Keratinocyte (primary cell): ENCODE measurements around the gene RNF207. TPM values are rescaled to one million over a fixed set of nuclear protein-coding genes. Genes with fewer than 3 reads are reported as not detected.
A peak's percentile ranks its signal among the peaks of the same experiment; 100 is the strongest.

Source experiments
- DNase-seq: peaks from one replicate; pipeline ENCODE4 v3.0.0-alpha.2; 2011; ENCODE audit warnings: low read depth, missing footprints, low spot score
- FAIRE-seq: peaks from 2 replicates; lab custom pipeline; 2011; peaks lifted over from hg19 to GRCh38; lab: Jason Lieb, UNC
- H2AFZ ChIP-seq: 2 replicates; pipeline ENCODE4 v1.6.0; 2012; ENCODE audit warnings: low read length, control low read depth, inconsistent platforms; ENCODE audit not compliant: control insufficient read depth
- H3K27ac ChIP-seq: 2 replicates; pipeline ENCODE4 v1.5.1; 2011; ENCODE audit warnings: low read length; ENCODE audit not compliant: control insufficient read depth, insufficient read depth
- H3K27me3 ChIP-seq: 3 replicates; pipeline ENCODE4 v1.6.0; 2011; ENCODE audit warnings: low read length; ENCODE audit not compliant: control insufficient read depth, insufficient read depth; ENCODE audit errors: extremely low read depth
- H3K36me3 ChIP-seq, 2 experiments: 2 replicates in 1 of 2; 3 replicates in 1 of 2; pipeline ENCODE4 v1.5.1; 2011; ENCODE audit warnings: low read length in 2 of 2, mild to moderate bottlenecking in 1 of 2; ENCODE audit not compliant: control insufficient read depth in 2 of 2, insufficient read depth in 2 of 2; ENCODE audit errors: extremely low read depth in 1 of 2
- H3K4me1 ChIP-seq: 3 replicates; pipeline ENCODE4 v1.5.1; 2011; ENCODE audit warnings: low read length; ENCODE audit not compliant: control insufficient read depth, insufficient read depth; ENCODE audit errors: extremely low read depth
- H3K4me2 ChIP-seq: 3 replicates; pipeline ENCODE4 v1.6.0; 2011; ENCODE audit warnings: low read depth, low read length; ENCODE audit not compliant: control insufficient read depth, insufficient read depth; ENCODE audit errors: extremely low read depth
- H3K4me3 ChIP-seq, 3 experiments: fragments of 200-600 bp in 1 of 3; sonication (generic) in 1 of 3; 2 replicates in 2 of 3; 3 replicates in 1 of 3; pipeline ENCODE4 v1.5.1; 2011 to 2016; ENCODE audit warnings: low read length in 3 of 3, mild to moderate bottlenecking in 3 of 3, control low read depth in 2 of 3, inconsistent platforms in 1 of 3, low read depth in 1 of 3, mixed read lengths in 1 of 3, mixed run types in 1 of 3, moderate library complexity in 1 of 3; ENCODE audit not compliant: control insufficient read depth in 2 of 3, insufficient read depth in 2 of 3; ENCODE audit errors: extremely low read depth in 1 of 3
- H3K79me2 ChIP-seq: 2 replicates; pipeline ENCODE4 v1.6.0; 2012; ENCODE audit warnings: low read length; ENCODE audit not compliant: control insufficient read depth, insufficient read depth
- H3K9ac ChIP-seq: 3 replicates; pipeline ENCODE4 v1.6.0; 2011; ENCODE audit warnings: low read length; ENCODE audit not compliant: control insufficient read depth, insufficient read depth; ENCODE audit errors: extremely low read depth
- H3K9me1 ChIP-seq: 3 replicates; pipeline ENCODE4 v1.6.0; 2011; ENCODE audit warnings: low read length; ENCODE audit not compliant: control insufficient read depth, insufficient read depth; ENCODE audit errors: extremely low read depth
- H3K9me3 ChIP-seq: 2 replicates; pipeline ENCODE4 v1.5.1; 2012; ENCODE audit warnings: low read depth, low read length; ENCODE audit not compliant: control insufficient read depth
- H4K20me1 ChIP-seq: 3 replicates; pipeline ENCODE4 v1.6.0; 2011; ENCODE audit warnings: low read length; ENCODE audit not compliant: control insufficient read depth, insufficient read depth; ENCODE audit errors: extremely low read depth
- EZH2 ChIP-seq: IDR thresholded peaks from one replicate; pipeline ENCODE4 v1.6.1; 2012; ENCODE audit warnings: inconsistent platforms, mild to moderate bottlenecking, low read length, moderate library complexity
- dilution Hi-C: fragments of 300-500 bp; cut with MboI; formaldehyde crosslinking; loops from one replicate; pipeline ENCODE4 v1.7.0; 2020; ENCODE audit warnings: low sequenced_read_pairs; ENCODE audit not compliant: extremely low pct_ligation_motif_present
- polyA plus RNA-seq, 5 experiments: library from polyadenylated mRNA; depleted of rRNA in 3 of 5; stranded (reverse) in 3 of 5; stranded (forward) in 1 of 5; unstranded in 1 of 5; fragments of >200 nt; gene quantifications; 1 replicate in 1 of 5; 2 replicates in 3 of 5; 3 replicates in 1 of 5; pipeline versions ENCODE4 v1.2.1 to v1.2.3, GENCODE V29; 2011 to 2012; ENCODE audit warnings: missing spikeins in 2 of 5, low read depth in 1 of 5, low replicate concordance in 1 of 5
- TF ChIP-seq, protein P1 (sequence below), 3 experiments: IDR thresholded peaks in 1 of 3; conservative IDR thresholded peaks in 1 of 3; optimal IDR thresholded peaks in 1 of 3; 2 replicates in 2 of 3; 3 replicates in 1 of 3; pipeline versions ENCODE3 to v1.5.1; 2011; ENCODE audit warnings: low read length in 3 of 3, mild to moderate bottlenecking in 3 of 3, moderate library complexity in 2 of 3, control low read depth in 1 of 3, inconsistent platforms in 1 of 3; ENCODE audit not compliant: insufficient read depth in 2 of 3; ENCODE audit errors: extremely low read depth in 1 of 3

The RNF207 gene
- polyA plus RNA-seq, 1 donor (not counting 4 experiments of a cell fraction or from before 2014, with no cell fraction given): 6.1 TPM

DNA sequence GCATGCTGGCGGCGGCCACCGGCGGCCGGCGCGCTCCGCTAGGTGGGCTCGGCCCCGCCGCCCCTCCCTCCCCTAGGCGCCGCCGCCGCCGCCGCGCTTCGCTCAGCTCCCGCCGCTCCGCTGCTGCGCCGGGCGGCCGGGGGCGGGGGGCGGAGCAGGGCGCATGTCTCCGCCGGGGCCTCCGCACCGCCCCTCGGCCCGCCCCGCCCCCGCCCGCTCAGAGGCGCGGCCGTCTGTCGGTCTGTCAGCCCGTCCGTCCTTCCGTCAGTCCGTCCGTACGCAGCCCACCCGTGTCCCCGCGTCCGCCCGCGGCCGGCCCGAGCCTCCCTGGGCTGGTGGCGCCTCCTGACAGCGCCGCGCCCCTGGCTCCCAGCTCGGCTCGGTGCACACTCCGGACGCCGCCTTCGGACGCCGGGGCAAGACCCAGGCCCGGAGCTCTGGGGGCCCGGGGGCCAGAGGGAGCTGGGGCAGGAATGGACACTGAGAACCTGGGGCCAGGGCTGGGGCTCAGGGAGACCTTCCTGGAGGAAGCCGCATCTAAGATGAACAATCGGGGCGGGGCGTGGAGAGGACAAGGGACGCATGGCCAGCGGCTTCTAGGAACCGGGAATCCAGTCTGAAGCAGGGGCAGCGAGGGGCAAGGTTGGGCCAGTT, 55.2 kb downstream of the RNF207 start, which contains the start of gene GPR153:
Gene GPR153 (minus strand): TSS at position 138 of the 654 bp plus-strand sequence. CDS start 6,193 bp downstream, outside the sequence.
- FAIRE-seq (no peak), DNase-seq (no peak)
- H3K79me2 ChIP-seq: no peaks in the 10 kb centered on the region
- H3K27me3 ChIP-seq: no peaks in the 10 kb centered on the region
- H3K4me1 ChIP-seq: peaks cover 21% of the 10 kb centered on the region
- peaks cover 6 to 12% of the 10 kb centered on the region in 2 experiments for H3K36me3 ChIP-seq
- H3K4me2 ChIP-seq: peak within 1 kb of the TSS; percentile 66
- H3K4me3 ChIP-seq: peak within 1 kb of the TSS; percentile 56 to 73 (median 71)
- peak within 1 kb of the TSS; percentile 52 for H3K9ac ChIP-seq
- TF ChIP-seq, protein P1, sequence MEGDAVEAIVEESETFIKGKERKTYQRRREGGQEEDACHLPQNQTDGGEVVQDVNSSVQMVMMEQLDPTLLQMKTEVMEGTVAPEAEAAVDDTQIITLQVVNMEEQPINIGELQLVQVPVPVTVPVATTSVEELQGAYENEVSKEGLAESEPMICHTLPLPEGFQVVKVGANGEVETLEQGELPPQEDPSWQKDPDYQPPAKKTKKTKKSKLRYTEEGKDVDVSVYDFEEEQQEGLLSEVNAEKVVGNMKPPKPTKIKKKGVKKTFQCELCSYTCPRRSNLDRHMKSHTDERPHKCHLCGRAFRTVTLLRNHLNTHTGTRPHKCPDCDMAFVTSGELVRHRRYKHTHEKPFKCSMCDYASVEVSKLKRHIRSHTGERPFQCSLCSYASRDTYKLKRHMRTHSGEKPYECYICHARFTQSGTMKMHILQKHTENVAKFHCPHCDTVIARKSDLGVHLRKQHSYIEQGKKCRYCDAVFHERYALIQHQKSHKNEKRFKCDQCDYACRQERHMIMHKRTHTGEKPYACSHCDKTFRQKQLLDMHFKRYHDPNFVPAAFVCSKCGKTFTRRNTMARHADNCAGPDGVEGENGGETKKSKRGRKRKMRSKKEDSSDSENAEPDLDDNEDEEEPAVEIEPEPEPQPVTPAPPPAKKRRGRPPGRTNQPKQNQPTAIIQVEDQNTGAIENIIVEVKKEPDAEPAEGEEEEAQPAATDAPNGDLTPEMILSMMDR (optimal IDR thresholded peaks at IDR 0.05 in 1 of 3, IDR thresholded peaks at IDR 0.05 in 1 of 3, conservative IDR thresholded peaks at IDR 0.05 in 1 of 3; ENCODE audit: extremely low read depth in 1 of 3, insufficient read depth in 2 of 3, low read length in 3 of 3): no peak
- TF ChIP-seq EZH2: no peak
- no peaks in the 10 kb centered on the region for H4K20me1 ChIP-seq
- peak within 1 kb of the TSS; percentile 4 for H3K27ac ChIP-seq
- H3K9me1 ChIP-seq: peaks cover 3% of the 10 kb centered on the region
- H3K9me3 ChIP-seq: no peaks in the 10 kb centered on the region
- dilution Hi-C loops: no loop called here
- peak within 1 kb of the TSS; percentile 6 for H2AFZ ChIP-seq

DNA sequence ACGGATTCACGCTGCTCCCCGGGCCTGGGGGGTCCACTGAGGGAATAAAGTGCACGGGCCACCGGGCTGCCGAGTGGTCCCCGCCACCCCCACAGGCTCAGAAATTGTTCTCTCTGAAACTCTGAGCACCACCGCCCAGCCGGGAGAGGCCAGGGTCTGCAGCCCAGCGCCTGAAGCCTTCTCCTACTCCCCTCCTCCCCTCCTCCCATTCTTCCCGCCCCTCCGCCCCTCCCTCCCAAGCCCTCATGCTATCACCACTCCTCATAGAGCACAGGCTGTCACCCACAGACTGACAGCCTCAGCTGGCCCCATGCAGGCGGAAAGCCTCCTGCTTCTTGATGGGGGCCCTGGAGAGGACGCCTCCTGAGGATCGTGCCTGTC, 55.7 kb downstream of the RNF207 start:
- no peak overlapping the region for H3K27ac ChIP-seq
- dilution Hi-C loops: no loop called here

More for the DNA sequence above, 55.7 kb downstream of the RNF207 start:
- Histone ChIP-seq H3K4me2 (peak overlapping the region; percentile 66), H3K4me1 (peaks cover 21% of the 10 kb centered on the region), H4K20me1 (no peaks in the 10 kb centered on the region), H3K36me3 (peaks cover 7 to 14% of the 10 kb centered on the region in 2 experiments), H2AFZ (no peak overlapping the region), H3K9ac (no peak overlapping the region), H3K27me3 (no peaks in the 10 kb centered on the region), H3K9me3 (no peaks in the 10 kb centered on the region), H3K79me2 (no peaks in the 10 kb centered on the region), H3K4me3 (peak overlapping the region in 1 of 3 experiments; percentile 37), H3K9me1 (peaks cover 3% of the 10 kb centered on the region)
- TF ChIP-seq EZH2: no peak
- TF ChIP-seq, protein P1 (optimal IDR thresholded peaks at IDR 0.05 in 1 of 3, IDR thresholded peaks at IDR 0.05 in 1 of 3, conservative IDR thresholded peaks at IDR 0.05 in 1 of 3; ENCODE audit: extremely low read depth in 1 of 3, insufficient read depth in 2 of 3, low read length in 3 of 3): no peak
- no peak for FAIRE-seq
- DNase-seq: no peak
